Lower leg skin (tissue), 4 donors: ENCODE measurements around the gene ROBO1. TPM values are rescaled to one million over a fixed set of nuclear protein-coding genes. Genes with fewer than 3 reads are reported as not detected.

Experiments
- DNase-seq, 2 donors: peaks; one replicate each; pipeline ENCODE4 v3.0.0-alpha.2; 2019; ENCODE audit warnings: low spot score in 2 of 2
- H3K4me3 ChIP-seq: fragments of 200-600 bp; sonication (generic); 2 replicates; pipeline ENCODE4 v1.5.1; 2017; ENCODE audit warnings: mild to moderate bottlenecking, low read depth; ENCODE audit not compliant: poor library complexity, severe bottlenecking
- CTCF ChIP-seq, 3 donors: fragments of 450-650 bp; IDR thresholded peaks; one replicate each; pipeline ENCODE4 v1.5.1; 2016; ENCODE audit warnings: antibody characterized with exemption in 3 of 3, mild to moderate bottlenecking in 3 of 3, moderate library complexity in 2 of 3
- POLR2A ChIP-seq, 2 donors: fragments of 450-650 bp; IDR thresholded peaks; one replicate each; pipeline ENCODE4 v1.6.1; 2016 to 2017; ENCODE audit warnings: antibody characterized with exemption in 2 of 2, mild to moderate bottlenecking in 1 of 2, moderate library complexity in 1 of 2
- WGBS, 2 donors: methylation state at CpG; one replicate each; pipeline ENCODE4 v1.1.5; 2018; 5-methylcytosine and 5-hydroxymethylcytosine counted together
- intact Hi-C: fragments of 100-400 bp; cut with DNase I; formaldehyde crosslinking; loops from one replicate; pipeline ENCODE4 v1.15.0; 2023; ENCODE audit warnings: low total_unique reads
- total RNA-seq, 4 donors: library from RNA; depleted of rRNA; stranded (reverse); fragments of >200 nt; gene quantifications; one replicate each; pipeline ENCODE4 v1.1.0, GENCODE V29; 2016

The ROBO1 gene
- total RNA-seq, 4 donors from 2014 or later, result 26.3 to 60.0 (median 51.0) TPM

DNA sequence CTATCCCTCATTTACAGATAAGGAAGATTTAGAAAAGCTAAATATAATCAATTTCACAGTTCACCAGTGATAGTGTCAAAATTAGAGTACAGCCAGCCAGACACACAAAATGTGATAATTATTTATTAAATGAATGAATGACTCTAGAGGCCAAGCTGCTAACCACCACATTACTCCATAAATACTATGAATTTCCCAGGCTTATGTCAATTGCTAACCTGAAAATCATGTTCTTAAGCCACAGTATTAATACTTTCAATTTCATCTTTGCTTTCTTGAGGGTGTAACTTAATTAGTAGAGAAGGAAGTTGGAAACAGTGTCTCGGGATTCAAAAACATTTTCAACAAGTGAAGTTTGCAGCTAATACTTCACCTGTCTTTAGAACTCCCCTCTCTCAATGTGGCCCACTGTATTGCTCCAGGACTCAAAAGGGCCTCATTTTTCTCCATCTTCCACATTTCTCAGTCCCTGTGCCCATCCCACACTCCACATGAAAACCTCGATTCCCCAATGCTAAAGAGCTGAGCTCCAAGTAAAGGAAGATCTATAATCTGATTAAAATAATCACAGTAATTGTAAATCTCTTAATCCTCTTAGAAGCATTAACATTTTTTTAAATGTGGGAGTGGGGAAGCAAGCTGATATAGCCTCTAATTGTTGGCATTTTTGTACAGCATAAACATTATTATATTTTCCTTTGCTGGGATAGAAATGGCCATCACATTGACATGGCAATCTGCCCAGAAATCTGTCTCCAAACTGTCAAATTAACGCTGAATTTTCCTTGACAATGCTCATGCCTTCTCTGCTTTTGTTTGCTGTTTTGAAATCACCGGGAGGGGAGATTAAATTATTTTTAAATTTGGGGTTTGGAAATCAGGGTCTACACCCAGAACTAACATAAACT is 765.1 kb downstream of the ROBO1 start:
- WGBS, 2 donors, result 31 to 33% methylated on average over 4 of the region's 4 CpGs
- intact Hi-C loops, result no loop called here
- no peak overlapping the region for H3K4me3 ChIP-seq
- DNase-seq, result no peak
- TF ChIP-seq POLR2A (IDR thresholded peaks at IDR 0.05) (no peak), CTCF (IDR thresholded peaks at IDR 0.05) (no peak)

DNA sequence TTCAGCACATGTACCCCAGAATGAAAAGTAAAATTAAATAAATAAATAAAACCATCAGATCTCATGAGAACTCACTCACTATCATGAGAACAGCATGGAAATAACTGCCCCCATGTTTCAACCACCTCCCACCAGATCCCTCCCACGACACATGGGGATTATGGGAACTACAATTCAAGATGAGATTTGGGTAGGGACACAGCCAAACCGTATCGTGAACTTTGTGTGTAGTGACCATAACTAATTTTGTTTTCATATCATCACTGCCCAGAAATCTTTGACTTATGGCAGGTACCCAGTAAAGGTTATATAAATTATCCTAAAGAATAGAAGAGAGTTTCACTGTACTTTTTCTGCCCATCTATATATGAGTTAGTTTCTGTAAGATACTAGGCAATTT is 766.5 kb downstream of the ROBO1 start:
- WGBS, 2 donors, result 89 to 94% methylated on average over 3 of the region's 3 CpGs
- no peak for DNase-seq
- TF ChIP-seq CTCF (IDR thresholded peaks at IDR 0.05) (no peak), POLR2A (IDR thresholded peaks at IDR 0.05) (no peak)
- intact Hi-C loops, result no loop called here
- H3K4me3 ChIP-seq, result no peak overlapping the region

DNA sequence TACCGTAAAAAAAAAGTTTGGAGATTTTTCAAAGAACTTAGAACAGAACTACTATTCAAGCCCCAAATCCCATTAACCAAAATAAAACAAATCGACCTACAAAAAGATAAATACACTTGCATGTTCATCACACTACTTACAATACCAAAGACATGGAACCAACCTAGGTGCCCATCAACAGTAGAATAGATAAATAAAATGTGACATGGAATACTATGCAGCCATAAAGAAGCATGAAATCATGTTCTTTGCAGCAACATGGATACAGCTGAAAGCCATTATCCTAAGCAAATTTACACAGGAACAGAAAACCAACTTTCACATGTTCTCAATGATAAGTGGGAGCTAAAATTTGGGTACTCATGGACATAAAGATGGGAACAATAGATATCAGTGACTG is 768.7 kb downstream of the ROBO1 start:
- H3K4me3 ChIP-seq, result no peak overlapping the region
- intact Hi-C loops, result no loop called here
- TF ChIP-seq POLR2A (IDR thresholded peaks at IDR 0.05), result no peak
- no peak for TF ChIP-seq CTCF (IDR thresholded peaks at IDR 0.05)
- 88 to 98% methylated on average over 2 of the region's 2 CpGs for WGBS, 2 donors
- no peak for DNase-seq

GRCh38 chr3:78995087-78995486 is 772.7 kb downstream of the ROBO1 start:
- 94 to 97% methylated on average over 5 of the region's 5 CpGs for WGBS, 2 donors
- intact Hi-C loops, result no loop called here

GRCh38 chr3:78994174-78995027 is 773.4 kb downstream of the ROBO1 start:
- TF ChIP-seq POLR2A (IDR thresholded peaks at IDR 0.05) (no peak), CTCF (IDR thresholded peaks at IDR 0.05) (no peak)
- DNase-seq, result no peak
- no peak overlapping the region for H3K4me3 ChIP-seq
- 83 to 84% methylated on average over 9 of the region's 9 CpGs for WGBS, 2 donors
- intact Hi-C loops, result no loop called here

More at GRCh38 chr3:78995087-78995486, 772.7 kb downstream of the ROBO1 start:
- DNase-seq, result no peak
- H3K4me3 ChIP-seq, result no peak overlapping the region
- TF ChIP-seq CTCF (IDR thresholded peaks at IDR 0.05), result no peak
- TF ChIP-seq POLR2A (IDR thresholded peaks at IDR 0.05), result no peak
